Neural crest cell (in vitro differentiated cells): Measurements from ENCODE around the gene C6orf15. TPM values are rescaled to one million over a fixed set of nuclear protein-coding genes. Genes with fewer than 3 reads are reported as not detected.

Source experiments
- DNase-seq: peaks from one replicate; pipeline ENCODE4 v3.0.0; 2021; ENCODE audit warnings: low read depth, mixed read lengths, low spot score
- H3K27ac Mint-ChIP-seq: one replicate; pipeline ENCODE4 v1.8.0; 2021; ENCODE audit warnings: mild to moderate bottlenecking, mixed read lengths; ENCODE audit not compliant: unreplicated experiment
- H3K27me3 Mint-ChIP-seq: 2 replicates; pipeline ENCODE4 v1.8.0; 2021; ENCODE audit warnings: low read depth, mild to moderate bottlenecking, mixed read lengths
- H3K36me3 Mint-ChIP-seq: 2 replicates; pipeline ENCODE4 v1.8.0; 2021; ENCODE audit warnings: low read depth, mild to moderate bottlenecking, mixed read lengths
- H3K4me1 Mint-ChIP-seq: 2 replicates; pipeline ENCODE4 v1.8.0; 2021; ENCODE audit warnings: mixed read lengths
- H3K4me3 Mint-ChIP-seq: one replicate; pipeline ENCODE4 v1.8.0; 2021; ENCODE audit warnings: mild to moderate bottlenecking, mixed read lengths
- H3K9me3 Mint-ChIP-seq: 2 replicates; pipeline ENCODE4 v1.8.0; 2021; ENCODE audit warnings: mixed read lengths
- CTCF ChIP-seq: fragments of 200-600 bp; sonication (generic); conservative IDR thresholded peaks from 2 replicates; pipeline ENCODE4 v1.5.0; 2021; ENCODE audit warnings: antibody characterized with exemption, mild to moderate bottlenecking
- total RNA-seq: library from RNA; stranded (reverse); gene quantifications from 2 replicates; pipeline ENCODE4 v1.2.1, GENCODE V29; 2021

The C6orf15 gene
- total RNA-seq, 1 donor from 2014 or later, result not detected

- TF ChIP-seq CTCF, result no peak
- no peaks in the 10 kb centered on the region for H3K36me3 Mint-ChIP-seq
- H3K4me1 Mint-ChIP-seq, result peaks cover 11% of the 10 kb centered on the region
- H3K27me3 Mint-ChIP-seq, result no peaks in the 10 kb centered on the region
- H3K4me3 Mint-ChIP-seq, result no peak overlapping the region
- H3K27ac Mint-ChIP-seq, result no peak overlapping the region
- no peak for DNase-seq
- H3K9me3 Mint-ChIP-seq, result no peaks in the 10 kb centered on the region
Measured at GRCh38 chr6:31065556-31065955, 46.8 kb downstream of the C6orf15 start.

GRCh38 chr6:31063906-31064435 lies 48.4 kb downstream of the C6orf15 start:
- H3K27me3 Mint-ChIP-seq, result no peaks in the 10 kb centered on the region
- no peaks in the 10 kb centered on the region for H3K36me3 Mint-ChIP-seq
- H3K27ac Mint-ChIP-seq, result no peak overlapping the region
- H3K4me1 Mint-ChIP-seq, result peaks cover 6% of the 10 kb centered on the region
- TF ChIP-seq CTCF, result no peak
- no peak for DNase-seq
- H3K9me3 Mint-ChIP-seq, result no peaks in the 10 kb centered on the region
- no peak overlapping the region for H3K4me3 Mint-ChIP-seq

Other genes with a start within 250 kb of the C6orf15 start
- 160 and 178 TPM in 2 replicates for gene DDR1, start 228.1 kb downstream of the C6orf15 start, total RNA-seq
- gene GTF2H4, start 204.4 kb downstream of the C6orf15 start, total RNA-seq, result 72.6 and 78.5 TPM in 2 replicates
- 61.3 and 68.2 TPM in 2 replicates for gene VARS2, start 198.3 kb downstream of the C6orf15 start, total RNA-seq
- not detected in 2 replicates for gene SFTA2, start 180.4 kb downstream of the C6orf15 start, total RNA-seq
- gene MUCL3, start 171.6 kb downstream of the C6orf15 start, total RNA-seq, result not detected in 2 replicates
- not detected in 2 replicates for gene MUC21, start 128.9 kb downstream of the C6orf15 start, total RNA-seq
- gene MUC22, start 102.1 kb downstream of the C6orf15 start, total RNA-seq, result not detected in 2 replicates
- not detected in 2 replicates for gene PSORS1C1, start 2.2 kb upstream of the C6orf15 start, total RNA-seq
- not detected in 2 replicates for gene CDSN, start 7.9 kb upstream of the C6orf15 start, total RNA-seq
- not detected in 2 replicates for gene PSORS1C2, start 26.5 kb upstream of the C6orf15 start, total RNA-seq
- 46.7 and 48.6 TPM in 2 replicates for gene CCHCR1, start 45.2 kb upstream of the C6orf15 start, total RNA-seq
- gene TCF19, start 46.0 kb upstream of the C6orf15 start, total RNA-seq, result 21.7 and 21.8 TPM in 2 replicates
- gene POU5F1, start 58.1 kb upstream of the C6orf15 start, total RNA-seq, result not detected in 2 replicates
- gene HLA-C, start 159.5 kb upstream of the C6orf15 start, total RNA-seq, result 70.4 and 72.4 TPM in 2 replicates
- 29.5 and 35.5 TPM in 2 replicates for gene HLA-B, start 244.6 kb upstream of the C6orf15 start, total RNA-seq